ENCODE data around the gene CRTC3.
A peak's percentile ranks its signal among the peaks of the same experiment; 100 is the strongest.
"Not testable (repeated sequence)": the region's sequence is repeated elsewhere in the genome, so short reads cannot be mapped to it uniquely, and the experiment has no call there.

CRTC3 gene

DNA sequence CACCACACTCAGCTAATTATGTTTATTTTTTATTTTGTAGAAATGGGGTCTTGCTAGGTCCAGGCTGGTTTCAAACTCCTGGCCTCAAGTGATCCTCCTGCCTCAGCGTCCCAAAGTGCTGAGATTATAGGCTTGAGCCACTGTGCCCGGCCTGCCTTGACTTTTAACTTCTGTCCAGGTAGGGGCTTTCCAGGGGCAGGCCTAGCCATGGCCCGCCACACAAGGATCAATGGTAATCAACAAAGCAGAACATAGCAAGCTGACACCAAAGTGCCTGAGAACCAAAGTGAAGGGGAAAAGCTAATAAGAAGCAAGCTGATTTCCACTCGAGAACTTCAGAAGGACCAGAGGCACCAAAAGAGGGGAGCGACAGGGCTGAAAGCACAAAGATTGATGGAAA is 9.4 kb upstream of the CRTC3 start:
- TF ChIP-seq, protein P1, sequence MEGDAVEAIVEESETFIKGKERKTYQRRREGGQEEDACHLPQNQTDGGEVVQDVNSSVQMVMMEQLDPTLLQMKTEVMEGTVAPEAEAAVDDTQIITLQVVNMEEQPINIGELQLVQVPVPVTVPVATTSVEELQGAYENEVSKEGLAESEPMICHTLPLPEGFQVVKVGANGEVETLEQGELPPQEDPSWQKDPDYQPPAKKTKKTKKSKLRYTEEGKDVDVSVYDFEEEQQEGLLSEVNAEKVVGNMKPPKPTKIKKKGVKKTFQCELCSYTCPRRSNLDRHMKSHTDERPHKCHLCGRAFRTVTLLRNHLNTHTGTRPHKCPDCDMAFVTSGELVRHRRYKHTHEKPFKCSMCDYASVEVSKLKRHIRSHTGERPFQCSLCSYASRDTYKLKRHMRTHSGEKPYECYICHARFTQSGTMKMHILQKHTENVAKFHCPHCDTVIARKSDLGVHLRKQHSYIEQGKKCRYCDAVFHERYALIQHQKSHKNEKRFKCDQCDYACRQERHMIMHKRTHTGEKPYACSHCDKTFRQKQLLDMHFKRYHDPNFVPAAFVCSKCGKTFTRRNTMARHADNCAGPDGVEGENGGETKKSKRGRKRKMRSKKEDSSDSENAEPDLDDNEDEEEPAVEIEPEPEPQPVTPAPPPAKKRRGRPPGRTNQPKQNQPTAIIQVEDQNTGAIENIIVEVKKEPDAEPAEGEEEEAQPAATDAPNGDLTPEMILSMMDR (IDR thresholded peaks at IDR 0.05) = no peak
- TF ChIP-seq ZFX (IDR thresholded peaks at IDR 0.05; ENCODE audit: borderline replicate concordance) = no peak
- H3K27ac ChIP-seq = no peak overlapping the region

GRCh38 chr15:90523373-90523772 is 6.3 kb upstream of the CRTC3 start:
- H3K27ac ChIP-seq = no peak overlapping the region
- TF ChIP-seq, protein P1 (IDR thresholded peaks at IDR 0.05) = no peak

- not testable (repeated sequence) for H3K27ac ChIP-seq
Observed at GRCh38 chr15:90524018-90524803, 5.5 kb upstream of the CRTC3 start.

GRCh38 chr15:90529011-90529370 is 732 bp upstream of the CRTC3 start:
- TF ChIP-seq ZFX (IDR thresholded peaks at IDR 0.05; ENCODE audit: borderline replicate concordance) = no peak
- TF ChIP-seq, protein P1 (IDR thresholded peaks at IDR 0.05) = no peak
- peak overlapping the region; percentile 67 for H3K27ac ChIP-seq

DNA sequence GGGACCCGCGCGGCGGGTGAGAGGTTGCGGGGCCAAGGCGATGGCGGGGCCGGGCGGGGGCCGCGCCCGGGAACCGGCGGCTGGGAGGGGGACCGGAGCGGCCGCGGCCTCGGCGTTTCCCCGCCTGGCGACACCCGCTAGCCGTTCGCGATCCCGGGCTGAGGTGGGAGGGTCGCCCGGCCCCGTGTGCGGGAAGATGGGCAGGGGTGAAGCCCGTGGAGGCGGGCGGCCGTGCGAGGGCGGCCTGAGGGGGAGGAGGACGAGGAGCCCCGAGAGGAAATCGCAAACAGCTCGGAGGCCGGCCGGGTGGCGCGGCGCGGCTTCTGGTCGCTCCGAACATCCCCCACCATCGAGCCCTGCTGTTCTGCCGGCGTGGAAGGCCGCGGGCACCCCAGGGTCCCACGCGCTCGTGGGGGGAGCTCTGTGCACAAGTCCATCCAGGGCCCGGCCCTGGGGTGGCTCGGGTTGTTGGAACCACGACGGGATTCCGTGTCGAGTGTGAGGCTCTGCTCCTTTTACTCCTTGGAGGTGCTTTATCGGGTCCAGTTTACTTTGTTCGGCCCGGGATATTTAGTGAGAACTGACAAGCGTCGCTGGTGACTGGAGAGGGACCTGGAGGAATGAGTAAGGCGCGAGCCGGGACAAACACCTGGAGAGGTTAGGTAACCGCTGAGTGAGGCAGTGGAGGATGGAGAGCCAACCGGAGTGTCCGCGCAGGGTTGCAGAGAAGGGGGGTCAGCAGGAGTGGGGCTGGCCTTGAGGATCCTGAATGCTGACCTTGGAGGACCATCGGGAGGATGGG is 728 bp downstream of the CRTC3 start:
- H3K27ac ChIP-seq = peak overlapping the region; percentile 67
- TF ChIP-seq ZFX (IDR thresholded peaks at IDR 0.05; ENCODE audit: borderline replicate concordance) = no peak
- TF ChIP-seq, protein P1 (IDR thresholded peaks at IDR 0.05) = no peak

GRCh38 chr15:90531147-90531546 is 1.4 kb downstream of the CRTC3 start:
- H3K27ac ChIP-seq = no peak overlapping the region
- TF ChIP-seq, protein P1 (IDR thresholded peaks at IDR 0.05) = no peak
- TF ChIP-seq ZFX (IDR thresholded peaks at IDR 0.05; ENCODE audit: borderline replicate concordance) = no peak

DNA sequence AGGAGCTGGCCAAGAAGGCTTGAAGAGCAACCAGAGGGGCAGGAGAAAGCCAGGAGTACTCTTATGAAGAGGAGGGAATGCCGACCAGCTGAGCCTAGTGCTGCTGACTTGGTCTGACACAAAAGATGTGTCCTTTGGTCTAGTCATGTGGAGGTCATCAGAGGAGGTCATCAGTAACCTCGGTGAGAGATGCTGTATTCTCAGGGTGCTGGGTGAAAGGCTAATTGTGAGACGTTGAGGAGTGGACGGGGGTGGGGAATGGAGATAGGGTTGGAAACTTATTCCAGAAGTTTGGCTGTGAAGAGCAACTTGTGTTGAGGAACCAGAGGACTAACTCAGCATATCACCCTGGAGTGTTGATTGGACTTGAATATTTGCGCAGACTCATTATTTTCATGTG is 5.5 kb downstream of the CRTC3 start:
- TF ChIP-seq, protein P1 (IDR thresholded peaks at IDR 0.05) = no peak
- TF ChIP-seq ZFX (IDR thresholded peaks at IDR 0.05; ENCODE audit: borderline replicate concordance) = no peak
- no peak overlapping the region for H3K27ac ChIP-seq

Measured in 22Rv1 (cell line).